ENCODE measurements around the gene RGS16. TPM values are rescaled to one million over a fixed set of nuclear protein-coding genes. Genes with fewer than 3 reads are reported as not detected.

The RGS16 gene
- total RNA-seq, 1 donor = 1.3 TPM

- no peak overlapping the region for H3K4me3 ChIP-seq (ENCODE audit: low read depth, low read length)
- no peak for TF ChIP-seq CTCF (IDR thresholded peaks at IDR 0.05; ENCODE audit: insufficient read depth, low read depth, low read length)
- DNase-seq (ENCODE audit: low read depth) = no peak
Observed at GRCh38 chr1:182598296-182598695, 5.9 kb downstream of the RGS16 start.

- DNase-seq (ENCODE audit: low read depth) = no peak
- TF ChIP-seq CTCF (IDR thresholded peaks at IDR 0.05; ENCODE audit: insufficient read depth, low read depth, low read length) = no peak
- no peak overlapping the region for H3K4me3 ChIP-seq (ENCODE audit: low read depth, low read length)
Observed at GRCh38 chr1:182596934-182597333, 7.3 kb downstream of the RGS16 start.

- TF ChIP-seq CTCF (IDR thresholded peaks at IDR 0.05; ENCODE audit: insufficient read depth, low read depth, low read length) = peak; percentile 93
- no peak overlapping the region for H3K4me3 ChIP-seq (ENCODE audit: low read depth, low read length)
- peak; percentile 79 for DNase-seq (ENCODE audit: low read depth)
Observed at GRCh38 chr1:182595641-182596240, 8.4 kb downstream of the RGS16 start.

GRCh38 chr1:182589931-182590330, 14.3 kb downstream of the RGS16 start:
- H3K4me3 ChIP-seq (ENCODE audit: low read depth, low read length) = no peak overlapping the region
- no peak for DNase-seq (ENCODE audit: low read depth)
- no peak for TF ChIP-seq CTCF (IDR thresholded peaks at IDR 0.05; ENCODE audit: insufficient read depth, low read depth, low read length)

- no peak overlapping the region for H3K4me3 ChIP-seq (ENCODE audit: low read depth, low read length)
- TF ChIP-seq CTCF (IDR thresholded peaks at IDR 0.05; ENCODE audit: insufficient read depth, low read depth, low read length) = no peak
- no peak for DNase-seq (ENCODE audit: low read depth)
Observed at GRCh38 chr1:182589520-182589919, 14.7 kb downstream of the RGS16 start.

GRCh38 chr1:182588500-182589396, 15.4 kb downstream of the RGS16 start, which contains the start of gene RNASEL:
Gene RNASEL (minus strand): TSS chr1:182589256. CDS start chr1:182586806, 2,450 bp downstream.
- DNase-seq (ENCODE audit: low read depth) = peak; percentile 88

More at GRCh38 chr1:182588500-182589396, 15.4 kb downstream of the RGS16 start, which contains the start of gene RNASEL:
- TF ChIP-seq CTCF (IDR thresholded peaks at IDR 0.05; ENCODE audit: insufficient read depth, low read depth, low read length) = no peak
- H3K4me3 ChIP-seq (ENCODE audit: low read depth, low read length) = peak within 1 kb of the TSS; percentile 91

Data from fibroblast of villous mesenchyme (primary cell).